ENCODE data around the gene PIM2.

GRCh38 chrX:48936429-48937053, 17.7 kb upstream of the PIM2 start:
- TF ChIP-seq CTCF (IDR thresholded peaks at IDR 0.05 in 2 of 3, conservative IDR thresholded peaks at IDR 0.05 in 1 of 3; ENCODE audit: borderline replicate concordance in 1 of 3, insufficient read depth in 1 of 3, low read depth in 2 of 3, low read length in 2 of 3), result no peak
- no peak for TF ChIP-seq EZH2 (IDR thresholded peaks at IDR 0.05)
- no peak for TF ChIP-seq POLR2AphosphoS5 (IDR thresholded peaks at IDR 0.05; ENCODE audit: low read depth, low read length)
- TF ChIP-seq CBX3 (IDR thresholded peaks at IDR 0.05; ENCODE audit: low read depth), result no peak
- TF ChIP-seq RAD21 (IDR thresholded peaks at IDR 0.05; ENCODE audit: low read depth), result no peak
- no peak for TF ChIP-seq SIN3A (IDR thresholded peaks at IDR 0.05; ENCODE audit: low read depth)
- TF ChIP-seq POLR2A (IDR thresholded peaks at IDR 0.05; ENCODE audit: borderline replicate concordance, extremely low read depth, insufficient read depth, insufficient read length), result no peak
- no peak for TF ChIP-seq YY1 (IDR thresholded peaks at IDR 0.05; ENCODE audit: extremely low read depth, insufficient replicate concordance, low read depth, low read length)
